OCI-LY3 (cell line): ENCODE measurements around the gene NVL.

Source experiments
- H2AFZ ChIP-seq: fragments of 200-600, 300-600 bp; shearing (Covaris generic); 2 replicates; pipeline ENCODE4 v1.6.0; 2014; ENCODE audit warnings: antibody characterized with exemption, low read depth, low read length
- H3K27ac ChIP-seq: fragments of 200-600, 300-600 bp; sonication (generic); 2 replicates; pipeline ENCODE4 v1.5.1; 2014; ENCODE audit warnings: mild to moderate bottlenecking, low read length, moderate library complexity, mixed read lengths
- H3K27me3 ChIP-seq: fragments of 200-600, 300-600 bp; sonication (generic); 2 replicates; pipeline ENCODE4 v1.6.1; 2014; ENCODE audit warnings: low read depth, low read length, mixed read lengths
- H3K36me3 ChIP-seq: fragments of 200-600, 300-600 bp; sonication (generic); replicated peaks from 2 replicates; pipeline ENCODE3; 2014; ENCODE audit warnings: low read depth, low read length, mixed read lengths
- H3K4me1 ChIP-seq: fragments of 300-600, 200-600 bp; sonication (generic); 2 replicates; pipeline ENCODE4 v1.6.1; 2014; ENCODE audit warnings: low read length, mixed read lengths
- H3K4me2 ChIP-seq: fragments of 200-600, 300-600 bp; sonication (generic); 2 replicates; pipeline ENCODE4 v1.6.1; 2014; ENCODE audit warnings: low read length, mixed read lengths
- H3K4me3 ChIP-seq: fragments of 300-600, 200-600 bp; sonication (generic); 2 replicates; pipeline ENCODE4 v1.5.1; 2014; ENCODE audit warnings: antibody characterized with exemption, mild to moderate bottlenecking, low read length, moderate library complexity
- H3K79me2 ChIP-seq: fragments of 300-600, 200-600 bp; shearing (Covaris generic); 2 replicates; pipeline ENCODE4 v1.6.1; 2014; ENCODE audit warnings: mild to moderate bottlenecking, low read length, mixed read lengths
- H3K9ac ChIP-seq: fragments of 300-600, 200-600 bp; shearing (Covaris generic); 2 replicates; pipeline ENCODE4 v1.6.0; 2014; ENCODE audit warnings: mild to moderate bottlenecking, low read length, moderate library complexity
- H3K9me3 ChIP-seq: fragments of 200-600, 300-600 bp; shearing (Covaris generic); 2 replicates; pipeline ENCODE4 v1.6.1; 2014; ENCODE audit warnings: low read length, mixed read lengths; ENCODE audit not compliant: insufficient read depth
- H4K20me1 ChIP-seq: fragments of 200-600, 300-600 bp; sonication (generic); 2 replicates; pipeline ENCODE4 v1.6.1; 2016; ENCODE audit warnings: low read length, mixed read lengths; ENCODE audit not compliant: insufficient read depth
- CTCF ChIP-seq: fragments of 200-600, 300-600 bp; sonication (generic); IDR thresholded peaks from 2 replicates; pipeline ENCODE4 v1.5.1; 2014; ENCODE audit warnings: antibody characterized with exemption, low read length, low read depth
- EZH2phosphoT487 ChIP-seq: fragments of 200-600 bp; shearing (Covaris generic); IDR thresholded peaks from 2 replicates; pipeline ENCODE4 v1.6.1; 2018; ENCODE audit warnings: antibody characterized with exemption, mixed run types, low read depth

The NVL gene

DNA sequence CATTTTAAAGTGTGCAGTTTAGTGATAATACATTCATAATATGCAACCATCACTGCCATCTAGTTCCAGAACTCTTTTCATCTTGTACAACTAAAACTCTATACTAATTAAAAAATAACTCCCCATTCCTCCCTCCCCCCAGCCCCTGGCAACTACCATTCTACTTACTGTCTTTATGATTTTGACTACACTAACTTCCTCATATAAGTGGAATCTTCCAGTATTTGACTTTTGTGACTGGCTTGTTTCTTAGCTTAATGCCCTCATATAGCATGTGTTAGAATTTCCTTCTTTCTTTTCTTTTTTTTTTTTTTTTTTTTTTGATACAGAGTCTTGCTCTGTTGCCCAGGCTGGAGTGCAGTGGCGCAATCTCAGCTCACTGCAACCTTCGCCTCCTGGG is 1.4 kb upstream of the NVL start:
- TF ChIP-seq CTCF (no peak), EZH2phosphoT487 (no peak)
- H2AFZ ChIP-seq, result no peak overlapping the region
- peaks cover 36% of the 10 kb centered on the region for H3K79me2 ChIP-seq
- no peak overlapping the region for H3K9ac ChIP-seq
- peaks cover 3% of the 10 kb centered on the region for H3K36me3 ChIP-seq
- peak overlapping the region; percentile 83; the same call in 1 of the 2 replicates for H3K4me3 ChIP-seq
- H3K4me2 ChIP-seq, result peak overlapping the region; percentile 89
- no peaks in the 10 kb centered on the region for H4K20me1 ChIP-seq
- H3K27me3 ChIP-seq, result no peaks in the 10 kb centered on the region
- no peak overlapping the region for H3K27ac ChIP-seq
- no peaks in the 10 kb centered on the region for H3K9me3 ChIP-seq
- H3K4me1 ChIP-seq, result peaks cover 37% of the 10 kb centered on the region

DNA sequence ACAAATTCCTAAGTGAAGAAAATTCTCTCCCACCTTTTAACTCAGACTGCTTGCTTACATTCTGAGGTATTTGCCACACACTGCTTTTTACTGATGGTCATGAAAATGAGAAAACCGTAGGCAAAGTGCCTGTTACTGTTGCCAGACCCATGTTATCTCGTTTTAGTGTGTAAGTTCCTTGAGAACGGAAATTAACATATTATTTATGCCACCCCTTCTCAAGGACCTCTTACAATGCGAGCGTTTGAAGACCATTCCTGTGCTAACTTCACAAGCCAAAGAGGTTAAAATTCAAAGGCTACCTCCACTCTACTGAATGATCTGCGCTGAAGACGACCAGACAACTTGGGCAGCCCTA is 509 bp downstream of the NVL start:
- Histone ChIP-seq H3K27ac (peak overlapping the region; percentile 73), H3K4me1 (peaks cover 34% of the 10 kb centered on the region), H3K36me3 (peaks cover 6% of the 10 kb centered on the region), H3K9ac (peak overlapping the region; percentile 81), H2AFZ (peak overlapping the region; percentile 91), H4K20me1 (no peaks in the 10 kb centered on the region), H3K4me3 (peak overlapping the region; percentile 83), H3K4me2 (peak overlapping the region; percentile 89), H3K27me3 (no peaks in the 10 kb centered on the region), H3K9me3 (no peaks in the 10 kb centered on the region), H3K79me2 (peaks cover 48% of the 10 kb centered on the region)
- TF ChIP-seq CTCF (no peak), EZH2phosphoT487 (no peak)

DNA sequence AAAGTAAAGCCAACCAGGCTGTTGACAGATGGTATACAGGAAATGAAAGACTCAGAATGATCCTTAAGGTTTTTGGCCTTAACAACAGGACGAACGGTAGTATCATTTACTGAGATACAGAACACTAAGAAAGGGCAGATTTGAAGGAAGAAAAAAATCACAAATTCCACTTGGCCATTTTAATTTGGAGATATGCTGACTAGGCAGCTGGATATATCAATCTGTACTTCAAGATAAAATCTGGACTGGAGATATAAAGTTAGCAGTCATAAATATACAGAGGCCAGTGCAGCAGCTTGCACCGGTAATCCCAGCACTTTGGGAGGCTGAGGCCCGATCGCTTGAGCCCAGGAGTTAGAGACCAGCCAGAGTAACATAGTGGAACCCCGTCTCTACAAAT is 1.3 kb downstream of the NVL start:
- peak overlapping the region; percentile 83 for H3K4me3 ChIP-seq
- no peak overlapping the region for H2AFZ ChIP-seq
- no peaks in the 10 kb centered on the region for H3K27me3 ChIP-seq
- no peak overlapping the region for H3K9ac ChIP-seq
- no peak overlapping the region for H3K27ac ChIP-seq
- no peaks in the 10 kb centered on the region for H3K9me3 ChIP-seq
- peaks cover 25% of the 10 kb centered on the region for H3K4me1 ChIP-seq
- peaks cover 6% of the 10 kb centered on the region for H3K36me3 ChIP-seq
- H3K79me2 ChIP-seq, result peaks cover 55% of the 10 kb centered on the region
- no peak for TF ChIP-seq CTCF
- no peak for TF ChIP-seq EZH2phosphoT487
- H3K4me2 ChIP-seq, result peak overlapping the region; percentile 89
- H4K20me1 ChIP-seq, result peaks cover 4% of the 10 kb centered on the region; the same call in 1 of the 2 replicates

DNA sequence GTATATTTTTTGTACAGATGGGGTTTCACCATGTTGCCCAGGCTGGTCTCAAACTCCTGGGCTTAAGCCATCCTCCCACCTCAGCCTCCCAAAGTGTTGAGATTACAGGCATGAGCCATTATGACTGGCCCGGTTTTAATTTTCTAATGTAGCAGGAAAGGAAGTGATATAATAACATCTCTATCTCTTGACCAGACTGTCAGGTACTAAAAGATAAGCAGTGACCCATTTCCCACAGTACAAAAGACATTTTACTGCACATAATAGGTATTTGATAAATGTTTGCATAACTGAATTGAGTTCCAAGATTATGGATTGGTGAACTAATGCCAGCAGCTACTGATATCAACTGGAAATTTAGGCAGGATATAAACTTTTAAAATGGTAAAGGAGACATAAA is 4.0 kb downstream of the NVL start:
- peaks cover 72% of the 10 kb centered on the region for H3K79me2 ChIP-seq
- no peak overlapping the region for H3K4me2 ChIP-seq
- TF ChIP-seq EZH2phosphoT487, result no peak
- TF ChIP-seq CTCF, result no peak
- no peaks in the 10 kb centered on the region for H3K9me3 ChIP-seq
- H3K4me1 ChIP-seq, result peaks cover 10% of the 10 kb centered on the region
- peaks cover 4% of the 10 kb centered on the region; the same call in 1 of the 2 replicates for H4K20me1 ChIP-seq
- H3K27ac ChIP-seq, result no peak overlapping the region
- no peak overlapping the region for H3K9ac ChIP-seq
- H3K4me3 ChIP-seq, result no peak overlapping the region
- no peak overlapping the region for H2AFZ ChIP-seq
- H3K27me3 ChIP-seq, result no peaks in the 10 kb centered on the region
- peaks cover 10% of the 10 kb centered on the region for H3K36me3 ChIP-seq
